Astrocyte (in vitro differentiated cells and primary cell): ENCODE measurements around the gene TAGLN3.

ENCODE experiments used
- CTCF ChIP-seq: IDR thresholded peaks from 2 replicates; pipeline ENCODE4 v1.5.1; 2011; ENCODE audit warnings: low read depth, mild to moderate bottlenecking, inconsistent platforms, low read length, moderate library complexity; ENCODE audit not compliant: insufficient read depth
- EZH2 ChIP-seq: IDR thresholded peaks from 2 replicates; pipeline ENCODE4 v1.6.1; 2012; ENCODE audit warnings: mild to moderate bottlenecking, low read length, inconsistent platforms; ENCODE audit not compliant: insufficient read depth

- TF ChIP-seq CTCF (no peak), EZH2 (no peak)
Observed at GRCh38 chr3:111967068-111967467, 31.7 kb upstream of the TAGLN3 start.
